HG03097 (cell line): ENCODE results near the gene MSANTD1.

Experiments
- ATAC-seq: cut with Tn5 transposase; IDR thresholded peaks from one replicate; pipeline ENCODE4 v1.9.1; 2021; ENCODE audit not compliant: unreplicated experiment, low FRiP score

MSANTD1 gene

DNA sequence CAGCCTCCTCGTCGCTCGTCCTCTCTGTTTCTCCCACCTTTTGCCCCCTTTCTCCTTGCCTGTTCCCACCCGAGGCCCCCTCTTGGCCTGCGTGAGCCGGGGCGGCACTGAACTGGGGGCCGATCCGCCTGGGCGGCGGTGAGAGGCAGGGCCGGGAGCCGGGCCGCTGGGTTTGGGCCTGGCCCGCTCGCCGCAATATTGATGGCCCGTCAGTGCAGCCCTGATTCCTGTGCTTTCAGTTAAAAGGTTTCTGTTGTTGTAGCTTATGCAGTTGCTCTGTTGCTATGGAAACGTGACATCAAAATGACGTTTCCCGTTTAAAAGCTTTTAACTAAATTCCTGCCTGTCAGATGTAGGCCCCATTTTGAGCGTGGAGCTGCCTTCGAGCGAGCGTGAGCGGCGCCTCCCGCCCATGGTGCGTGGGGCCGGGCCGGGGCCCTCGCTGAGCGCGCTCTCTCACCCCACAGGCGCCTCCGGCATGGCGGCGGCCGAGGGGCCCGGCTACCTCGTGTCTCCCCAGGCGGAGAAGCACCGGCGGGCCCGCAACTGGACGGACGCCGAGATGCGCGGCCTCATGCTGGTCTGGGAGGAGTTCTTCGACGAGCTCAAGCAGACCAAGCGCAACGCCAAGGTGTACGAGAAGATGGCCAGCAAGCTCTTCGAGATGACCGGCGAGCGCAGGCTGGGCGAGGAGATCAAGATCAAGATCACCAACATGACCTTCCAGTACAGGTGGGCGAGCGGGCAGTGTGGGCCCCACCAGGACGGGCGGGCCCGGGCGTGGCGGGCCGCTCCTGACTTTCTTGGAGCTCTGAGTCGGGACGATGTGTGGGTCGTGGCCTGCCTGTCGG, at the start of gene MSANTD1:
Gene MSANTD1 (plus strand): TSS at position 349 of the 851 bp plus-strand sequence. CDS start 64 bp downstream, at position 413.
- no peak for ATAC-seq

DNA sequence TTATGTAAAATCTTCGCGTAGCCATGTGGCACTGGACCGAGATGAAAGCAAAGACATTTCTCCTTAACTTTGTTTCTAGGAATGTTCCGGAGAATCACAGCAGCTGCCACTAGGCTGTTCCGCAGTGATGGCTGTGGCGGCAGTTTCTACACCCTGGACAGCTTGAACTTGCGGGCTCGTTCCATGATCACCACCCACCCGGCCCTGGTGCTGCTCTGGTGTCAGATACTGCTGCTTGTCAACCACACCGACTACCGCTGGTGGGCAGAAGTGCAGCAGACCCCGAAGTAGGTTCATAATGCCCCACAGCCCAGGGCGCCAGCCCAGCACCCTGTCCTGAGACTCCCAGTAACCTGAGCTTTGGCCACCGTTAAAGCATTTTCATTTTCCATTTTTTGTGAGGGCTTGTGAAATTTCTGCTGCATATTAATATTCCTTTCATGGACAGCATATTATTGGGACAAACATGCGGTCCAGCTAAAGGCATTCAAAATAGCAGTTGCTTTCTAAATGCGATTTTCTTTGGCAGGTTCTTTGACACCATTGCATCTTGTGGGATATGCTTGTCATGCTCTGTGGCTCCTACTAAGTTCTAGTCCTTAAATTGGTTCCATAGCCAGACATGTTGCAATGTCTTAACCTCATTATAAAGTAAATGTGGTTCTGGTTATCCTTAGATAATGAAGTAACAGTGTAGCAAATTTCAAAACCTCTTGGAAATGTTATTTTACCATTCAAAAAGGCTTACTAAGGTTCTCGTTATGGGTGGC, 49.1 kb upstream of the MSANTD1 start:
- no peak for ATAC-seq

DNA sequence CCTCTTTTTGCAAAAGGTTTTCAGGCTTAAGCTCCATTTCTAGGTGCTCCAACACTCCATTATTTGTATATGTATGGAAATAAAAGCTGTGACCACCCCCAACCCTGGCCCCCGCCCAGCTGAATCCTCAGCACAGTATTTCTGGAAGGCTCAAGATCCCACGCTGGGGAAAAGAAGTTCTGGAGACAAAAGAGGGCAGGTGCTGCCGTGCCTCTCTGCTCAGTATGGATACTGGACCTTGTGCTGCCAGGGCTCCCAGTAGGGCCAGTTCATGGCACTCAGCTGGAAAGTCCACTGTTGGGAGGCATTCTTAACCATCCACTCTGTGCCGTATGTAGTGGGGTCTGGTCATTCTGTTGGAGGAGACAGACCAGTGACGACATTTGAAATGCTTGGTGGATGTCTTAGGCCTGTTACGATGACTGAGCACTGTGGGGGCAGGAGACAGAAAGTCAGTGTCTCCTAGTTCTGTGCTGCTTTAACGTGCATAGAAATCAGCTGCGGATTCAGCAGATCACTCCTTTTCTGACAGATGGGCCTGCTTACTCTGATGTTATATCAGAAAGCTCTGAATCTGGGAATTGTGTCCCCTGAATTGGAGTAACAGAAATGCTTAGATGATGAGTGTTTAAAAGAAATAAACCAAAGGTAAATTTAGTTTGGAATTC, 48.4 kb upstream of the MSANTD1 start:
- no peak for ATAC-seq

DNA sequence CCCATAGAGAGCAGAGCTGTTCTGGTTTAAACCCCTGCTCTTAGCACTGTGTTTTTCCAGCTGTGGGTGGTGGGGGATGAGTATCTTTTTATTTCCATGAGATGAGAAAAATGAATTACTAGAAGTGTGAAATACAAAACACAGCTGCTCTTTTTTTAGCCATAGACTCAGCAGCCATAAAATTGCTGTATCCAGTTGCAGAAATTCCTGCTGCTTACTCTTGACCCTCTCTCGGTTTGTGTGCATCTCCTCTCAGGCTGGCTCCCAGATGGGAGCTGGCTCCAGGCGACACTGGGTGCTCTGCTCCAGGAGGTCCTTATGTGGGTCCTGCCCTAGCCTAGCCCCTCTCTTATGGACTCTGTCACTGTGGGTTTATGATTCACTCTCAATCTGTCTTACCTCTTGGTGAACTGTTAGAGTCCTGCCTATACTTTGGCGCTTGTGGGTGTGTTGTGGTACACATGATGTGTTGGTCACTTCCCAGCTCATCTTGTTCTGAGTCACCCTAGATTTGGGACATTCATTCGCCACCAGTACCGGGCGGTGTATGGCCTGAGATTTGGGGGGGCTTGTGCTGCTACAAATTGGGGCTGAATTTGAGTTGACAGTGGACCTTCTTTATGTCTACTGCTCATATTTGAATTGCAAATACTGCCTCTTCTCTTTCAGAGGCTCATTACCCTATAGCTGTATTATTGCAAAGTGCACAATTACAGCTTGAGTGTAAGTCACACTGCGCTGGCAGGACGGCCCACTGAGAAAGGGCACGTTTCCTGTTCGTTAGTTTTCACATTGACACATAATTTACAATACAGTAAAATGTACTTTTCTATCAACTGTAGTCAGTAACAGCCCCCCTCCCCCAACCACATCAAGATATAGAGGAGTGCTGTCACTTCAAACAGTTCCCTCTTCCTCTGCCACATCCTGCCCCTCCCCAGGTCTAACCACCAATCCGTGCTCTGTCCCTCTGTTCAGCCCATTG, 46.9 kb upstream of the MSANTD1 start:
- peak; percentile 54 for ATAC-seq

DNA sequence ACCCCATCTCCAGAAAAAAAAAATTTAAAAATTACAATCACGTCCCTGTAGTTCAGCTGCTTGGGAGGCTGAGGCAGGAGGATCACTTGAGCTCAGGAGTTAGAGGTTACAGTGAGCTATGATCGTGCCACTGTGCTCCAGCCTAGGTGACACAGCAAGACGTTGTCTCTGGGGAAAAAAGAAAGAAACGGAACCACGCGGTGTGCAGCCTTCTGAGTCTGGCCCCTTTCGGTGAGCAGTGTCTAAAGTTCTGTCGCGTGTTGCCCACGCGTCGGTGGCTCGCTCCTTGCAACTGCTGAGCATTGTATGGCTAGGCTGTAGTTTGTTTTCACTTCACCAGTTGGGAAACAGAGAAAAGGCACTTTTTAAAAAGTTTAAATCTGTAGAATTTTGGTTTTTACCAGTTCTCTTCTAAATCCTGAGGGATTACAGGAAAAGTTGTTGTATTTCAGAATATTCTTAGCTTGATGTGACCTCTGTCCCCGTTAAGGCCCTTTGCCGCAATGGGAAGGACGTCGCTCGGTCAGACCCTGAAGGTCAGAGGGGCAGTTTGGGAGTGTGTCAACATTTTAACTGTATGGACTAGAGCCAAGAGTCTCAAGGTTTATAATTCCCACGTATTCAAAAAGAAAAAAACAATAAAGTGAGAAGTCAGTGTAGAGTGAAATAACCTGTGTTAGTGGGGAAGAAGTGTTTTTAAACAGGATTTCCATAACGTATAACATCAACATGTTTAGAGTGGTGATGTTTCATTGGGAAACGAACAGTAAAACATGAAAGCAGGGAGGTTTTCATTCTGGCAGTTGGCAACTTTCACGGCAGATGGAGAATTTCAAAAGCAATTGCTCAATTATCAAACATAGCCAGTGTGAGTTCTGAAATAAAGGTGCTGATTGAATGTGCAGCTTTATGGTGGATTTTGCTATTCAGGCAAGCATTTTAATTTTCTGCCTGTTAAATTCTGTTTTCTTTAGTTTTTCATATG, 45.8 kb upstream of the MSANTD1 start:
- no peak for ATAC-seq

DNA sequence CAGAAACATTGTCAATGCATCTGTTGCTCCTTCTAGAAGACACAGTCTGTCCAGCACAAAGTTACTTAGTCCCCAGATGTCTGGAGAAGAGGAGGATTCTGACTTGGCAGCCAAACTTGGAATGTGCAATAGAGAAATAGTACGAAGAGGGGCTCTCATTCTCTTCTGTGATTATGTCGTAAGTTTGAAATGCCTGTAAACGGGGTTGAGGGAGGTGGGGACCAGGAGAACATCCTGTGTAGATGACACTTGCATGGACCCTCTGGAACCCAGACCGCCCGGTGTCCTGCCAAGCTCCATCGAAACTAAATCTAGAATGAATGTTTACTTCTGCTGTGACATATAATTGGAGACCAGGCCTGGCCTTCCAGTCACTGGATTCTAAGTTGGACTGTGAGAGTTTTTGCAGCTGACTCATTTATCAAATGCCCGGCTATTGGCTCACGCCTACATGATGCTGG, 45.0 kb upstream of the MSANTD1 start:
- ATAC-seq: no peak

DNA sequence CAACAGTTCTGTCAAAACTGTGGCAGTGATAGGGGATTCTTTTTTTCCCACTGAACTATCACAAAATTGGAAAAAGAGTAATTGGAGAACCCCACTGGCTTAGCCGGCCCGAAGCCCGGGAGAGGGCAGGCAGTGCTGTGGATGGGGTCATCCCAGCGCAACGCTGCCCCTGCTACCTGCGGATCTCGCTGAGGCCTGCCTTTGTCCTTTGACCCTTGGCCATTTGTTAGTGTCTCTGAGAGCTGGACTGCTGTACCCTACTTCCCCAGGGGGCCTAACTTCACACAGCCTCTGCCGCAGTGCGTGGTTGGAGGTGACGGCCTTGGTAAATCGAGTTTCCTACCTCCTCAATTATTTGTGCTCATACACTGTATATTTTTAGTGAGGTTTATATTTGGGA, 43.0 kb upstream of the MSANTD1 start:
- ATAC-seq: no peak

DNA sequence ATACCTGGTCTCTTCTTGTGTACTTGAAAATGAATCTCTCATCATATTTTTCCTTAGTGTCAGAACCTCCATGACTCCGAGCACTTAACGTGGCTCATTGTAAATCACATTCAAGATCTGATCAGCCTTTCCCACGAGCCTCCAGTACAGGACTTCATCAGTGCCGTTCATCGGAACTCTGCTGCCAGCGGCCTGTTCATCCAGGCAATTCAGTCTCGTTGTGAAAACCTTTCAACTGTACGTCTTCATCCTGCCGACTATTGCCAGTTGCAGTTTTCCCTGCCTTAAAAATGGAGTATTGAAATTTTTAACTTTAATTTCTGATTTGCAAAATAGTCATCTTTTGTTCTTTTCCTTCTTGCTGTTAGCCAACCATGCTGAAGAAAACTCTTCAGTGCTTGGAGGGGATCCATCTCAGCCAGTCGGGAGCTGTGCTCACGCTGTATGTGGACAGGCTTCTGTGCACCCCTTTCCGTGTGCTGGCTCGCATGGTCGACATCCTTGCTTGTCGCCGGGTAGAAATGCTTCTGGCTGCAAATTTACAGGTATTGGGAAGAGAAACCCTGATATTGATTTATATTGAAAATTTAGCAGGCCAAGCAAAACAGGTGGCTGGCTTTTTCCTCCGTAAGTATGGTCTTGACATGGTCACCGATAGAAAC, 42.4 kb upstream of the MSANTD1 start:
- no peak for ATAC-seq

DNA sequence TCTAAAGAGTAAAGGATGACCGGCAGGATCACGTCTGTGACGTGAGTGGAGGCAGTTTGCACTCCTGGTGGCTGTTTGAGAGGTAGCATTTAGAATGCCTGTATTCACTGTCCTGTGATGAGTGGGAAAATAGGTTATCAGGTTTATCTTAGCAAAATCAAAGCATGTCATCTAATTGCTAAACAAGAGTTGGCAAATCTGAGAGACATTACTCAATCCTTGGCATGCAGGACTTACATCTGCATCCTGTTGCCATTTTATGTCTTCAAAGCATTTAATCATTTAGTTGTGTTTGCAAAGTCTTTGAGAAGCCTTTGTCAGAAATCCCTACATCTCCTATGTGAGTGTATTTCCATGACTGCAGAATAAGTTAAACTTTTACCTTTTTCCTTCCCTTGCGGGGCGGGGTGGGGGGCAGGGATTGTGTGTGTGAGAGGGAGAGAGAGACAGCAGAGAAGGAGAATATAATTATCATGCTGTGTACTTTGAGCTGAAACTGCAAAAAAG, 41.4 kb upstream of the MSANTD1 start:
- ATAC-seq: no peak

DNA sequence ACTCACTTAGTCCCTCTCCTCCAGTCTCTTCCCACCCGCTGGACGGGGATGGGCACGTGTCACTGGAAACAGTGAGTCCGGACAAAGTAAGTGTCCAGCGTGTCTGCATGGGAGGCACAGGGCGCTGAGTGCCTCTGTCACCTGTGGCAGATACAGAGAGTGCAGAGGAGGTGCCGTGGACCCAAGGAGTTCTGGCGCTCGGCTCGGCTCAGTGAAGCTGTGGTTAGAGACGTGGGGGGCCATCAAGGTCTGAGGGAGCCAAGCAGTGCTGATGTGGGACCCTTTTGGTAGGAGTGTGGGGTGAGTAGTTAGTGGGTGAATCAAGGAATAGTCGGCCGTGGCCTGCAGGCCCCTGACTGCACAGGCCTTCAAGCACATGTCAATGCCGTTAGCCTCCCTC, 40.1 kb upstream of the MSANTD1 start:
- ATAC-seq: no peak

DNA sequence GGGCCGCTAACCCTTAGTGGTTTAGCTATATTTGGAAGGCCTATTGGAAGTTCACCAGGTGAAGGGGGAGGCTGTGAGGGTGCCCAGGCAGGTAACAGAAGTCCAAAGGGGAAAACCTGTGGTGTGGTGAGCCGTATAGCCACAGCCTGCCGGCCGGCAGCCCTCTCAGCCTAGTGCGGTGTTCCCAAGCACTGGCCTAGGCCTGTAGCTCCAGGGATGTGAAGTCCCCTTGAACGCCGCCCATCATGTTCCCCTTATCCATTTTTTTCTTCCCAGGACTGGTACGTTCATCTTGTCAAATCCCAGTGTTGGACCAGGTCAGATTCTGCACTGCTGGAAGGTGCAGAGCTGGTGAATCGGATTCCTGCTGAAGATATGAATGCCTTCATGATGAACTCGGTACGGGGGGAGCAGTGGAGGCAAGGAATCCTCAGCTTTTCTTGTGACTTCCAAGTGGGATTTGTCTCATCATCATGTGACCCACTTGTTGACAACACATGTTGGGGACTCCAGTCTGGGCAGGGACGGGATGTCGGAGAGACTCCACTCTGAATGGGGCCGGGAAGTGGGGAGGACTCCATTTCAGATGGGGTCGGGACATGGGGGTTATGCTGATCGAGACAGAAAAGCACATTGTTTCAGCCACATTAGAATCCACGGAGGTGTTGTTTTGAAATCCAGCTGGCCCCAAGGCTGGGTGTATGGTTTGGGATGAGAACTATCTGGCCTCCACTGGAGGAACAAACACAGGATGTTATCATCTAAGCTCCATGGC, 39.2 kb upstream of the MSANTD1 start:
- no peak for ATAC-seq

DNA sequence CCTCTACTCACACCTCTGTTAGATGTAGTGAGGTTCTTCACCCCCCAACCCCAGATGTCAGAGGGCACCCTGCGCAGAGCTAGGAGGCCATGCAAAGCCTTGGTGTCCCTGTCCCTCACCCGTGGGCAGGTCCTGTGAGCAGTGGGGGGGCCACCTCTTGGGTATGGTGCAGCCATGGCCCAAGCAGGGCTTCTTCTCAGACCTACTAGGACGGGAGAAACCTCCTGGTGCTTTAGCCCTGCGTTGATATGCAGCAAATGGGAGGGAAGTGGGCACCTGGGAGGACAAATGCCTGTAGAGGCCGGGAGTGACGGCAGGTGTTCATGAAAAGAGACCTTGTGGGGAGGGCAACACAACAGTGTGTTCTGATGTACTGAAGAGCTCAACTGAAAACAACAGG, 38.5 kb upstream of the MSANTD1 start:
- ATAC-seq: no peak

DNA sequence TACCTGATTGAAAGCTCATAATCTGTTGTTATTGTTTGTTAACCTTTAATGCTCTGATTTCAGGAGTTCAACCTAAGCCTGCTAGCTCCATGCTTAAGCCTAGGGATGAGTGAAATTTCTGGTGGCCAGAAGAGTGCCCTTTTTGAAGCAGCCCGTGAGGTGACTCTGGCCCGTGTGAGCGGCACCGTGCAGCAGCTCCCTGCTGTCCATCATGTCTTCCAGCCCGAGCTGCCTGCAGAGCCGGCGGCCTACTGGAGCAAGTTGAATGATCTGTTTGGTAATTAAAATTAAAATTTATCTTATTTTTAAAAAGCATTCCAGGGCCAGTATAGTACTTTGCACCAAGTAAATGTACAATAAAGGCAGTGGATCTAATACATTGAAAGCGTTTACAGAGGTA, 37.1 kb upstream of the MSANTD1 start:
- no peak for ATAC-seq

DNA sequence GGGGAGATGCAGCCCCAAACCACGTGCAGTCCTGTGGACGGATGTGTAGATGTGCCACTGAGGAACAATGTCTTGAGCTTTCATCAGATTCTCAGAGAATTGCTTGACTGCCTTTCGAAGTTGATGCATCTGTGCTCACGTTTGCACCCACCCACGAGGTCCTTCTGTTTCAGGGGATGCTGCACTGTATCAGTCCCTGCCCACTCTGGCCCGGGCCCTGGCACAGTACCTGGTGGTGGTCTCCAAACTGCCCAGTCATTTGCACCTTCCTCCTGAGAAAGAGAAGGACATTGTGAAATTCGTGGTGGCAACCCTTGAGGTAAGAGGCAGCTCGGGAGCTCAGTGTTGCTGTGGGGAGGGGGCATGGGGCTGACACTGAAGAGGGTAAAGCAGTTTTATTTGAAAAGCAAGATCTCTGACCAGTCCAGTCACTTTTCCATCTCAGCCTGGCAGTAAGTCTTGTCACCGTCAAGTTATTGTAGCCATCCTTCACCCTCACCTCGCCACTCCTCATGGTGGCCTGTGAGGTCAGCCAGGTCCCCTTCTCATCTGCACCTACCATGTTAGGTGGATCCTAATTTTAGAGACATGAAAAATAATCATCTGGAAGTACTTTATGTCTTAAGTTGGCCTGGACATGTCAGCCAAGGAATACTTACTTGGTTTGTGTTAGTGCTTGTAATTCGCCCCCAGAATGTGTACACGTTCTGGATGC, 36.4 kb upstream of the MSANTD1 start:
- no peak for ATAC-seq

DNA sequence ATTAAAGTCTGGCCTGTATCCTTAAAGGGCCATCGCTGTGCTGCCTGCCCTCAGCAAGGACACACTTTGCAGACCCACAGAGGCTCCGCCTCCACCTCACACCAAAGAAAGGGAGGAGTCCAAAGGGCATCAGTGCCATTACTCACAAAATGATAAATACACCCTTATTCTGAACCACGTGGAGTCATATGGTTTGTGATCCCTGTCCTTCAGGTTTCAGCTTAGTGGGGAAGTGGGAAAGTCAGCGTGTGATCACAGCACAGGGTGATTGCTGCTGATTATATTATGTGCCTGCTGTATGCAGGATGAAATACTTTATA, 35.9 kb upstream of the MSANTD1 start:
- no peak for ATAC-seq

DNA sequence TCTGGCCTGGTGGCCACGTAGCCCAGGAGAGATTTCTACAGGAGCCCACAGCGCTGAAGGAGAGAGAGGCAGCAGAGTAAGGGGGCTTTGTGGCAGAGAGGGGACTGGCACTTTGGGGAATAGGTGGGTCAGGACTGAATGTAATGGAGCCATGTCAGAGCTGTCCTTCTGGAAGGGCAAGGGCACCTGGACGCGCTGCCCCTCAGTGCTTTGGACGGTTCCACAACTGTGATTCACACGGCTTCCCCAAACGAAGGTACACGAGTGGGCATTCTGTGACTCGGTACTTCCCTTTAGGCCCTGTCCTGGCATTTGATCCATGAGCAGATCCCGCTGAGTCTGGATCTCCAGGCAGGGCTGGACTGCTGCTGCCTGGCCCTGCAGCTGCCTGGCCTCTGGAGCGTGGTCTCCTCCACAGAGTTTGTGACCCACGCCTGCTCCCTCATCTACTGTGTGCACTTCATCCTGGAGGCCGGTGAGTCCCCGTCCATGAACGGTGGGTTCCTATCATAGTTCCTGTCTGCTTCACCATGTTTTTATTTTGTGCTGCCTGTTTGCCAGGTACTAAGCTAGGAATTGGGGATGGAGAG, 35.2 kb upstream of the MSANTD1 start:
- no peak for ATAC-seq

DNA sequence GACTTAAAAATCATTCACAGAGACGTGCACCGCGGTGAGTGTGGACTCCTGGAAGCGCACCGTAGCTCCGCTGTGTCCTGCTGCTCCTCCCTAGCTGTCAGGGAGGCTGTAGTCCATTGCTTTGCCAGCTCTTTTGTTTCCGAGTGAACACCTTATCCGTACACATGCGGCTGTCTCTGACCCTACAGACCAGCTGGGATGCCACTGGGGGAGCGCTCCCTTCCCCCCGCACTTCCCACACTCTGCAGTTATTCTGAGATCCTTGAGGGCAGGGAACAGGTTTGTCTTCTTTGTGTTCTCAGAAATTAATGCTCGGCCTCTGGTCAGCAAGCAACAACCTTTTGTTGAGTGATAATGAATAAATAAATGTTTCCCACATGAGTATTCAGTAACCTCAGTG, 33.7 kb upstream of the MSANTD1 start:
- ATAC-seq: no peak
